Testis (tissue), 3 donors: Measurements from ENCODE around the gene TBX20. TPM values are rescaled to one million over a fixed set of nuclear protein-coding genes. Genes with fewer than 3 reads are reported as not detected.

Experiments
- polyA plus RNA-seq: library from polyadenylated mRNA; stranded (reverse); fragments of 350-450 nt; fragmentation: Illumina TruSeq; extraction: RNeasy Lipid Tissue Mini Kit (QIAGEN cat#74804); gene quantifications from one replicate; pipeline ENCODE4 v1.2.3, GENCODE V29; 2014; ENCODE audit warnings: low read depth, low replicate concordance; ENCODE audit not compliant: insufficient read depth
- total RNA-seq, 2 donors: library from RNA; depleted of rRNA; stranded (reverse); fragments of >200 nt; gene quantifications; one replicate each; pipeline ENCODE4 v1.2.3, GENCODE V29; 2016

Gene TBX20
- total and polyA plus RNA-seq, 3 donors from 2014 or later: 0.63 to 3.8 (median 2.8) TPM

Other genes with a start within 250 kb of the TBX20 start
- gene DPY19L1, start 216.6 kb downstream of the TBX20 start, total RNA-seq: 10 to 100 TPM; 40.2 to 53.4 TPM
- 63.8 TPM for gene DPY19L1, start 216.6 kb downstream of the TBX20 start, polyA plus RNA-seq